ENCODE results near the gene ANP32A. TPM values are rescaled to one million over a fixed set of nuclear protein-coding genes. Genes with fewer than 3 reads are reported as not detected.

ANP32A gene
- total RNA-seq, 1 experiment from 2014 or later: 220 TPM

- no peaks in the 10 kb centered on the region for H3K79me2 ChIP-seq (ENCODE audit: insufficient read depth, low read length)
- no peak overlapping the region for H3K4me3 ChIP-seq (replicated peaks in 1 of 2; ENCODE audit: low read depth in 1 of 2, low read length in 2 of 2)
- no peak for TF ChIP-seq TCF7L2 (IDR thresholded peaks at IDR 0.05; ENCODE audit: borderline replicate concordance, extremely low read depth, insufficient read depth, insufficient read length)
- no peak for TF ChIP-seq ELF1 (IDR thresholded peaks at IDR 0.05; ENCODE audit: borderline replicate concordance, low read depth)
- TF ChIP-seq CEBPB (IDR thresholded peaks at IDR 0.05; ENCODE audit: low read depth): no peak
- peak; percentile 78 for TF ChIP-seq RAD21 (IDR thresholded peaks at IDR 0.05; ENCODE audit: low read depth)
- TF ChIP-seq POLR2A (IDR thresholded peaks at IDR 0.05; ENCODE audit: borderline replicate concordance, extremely low read depth, insufficient read depth, insufficient read length): no peak
- TF ChIP-seq MAX (IDR thresholded peaks at IDR 0.05): no peak
- no peak for TF ChIP-seq EZH2 (IDR thresholded peaks at IDR 0.05)
- TF ChIP-seq YY1 (IDR thresholded peaks at IDR 0.05; ENCODE audit: extremely low read depth, insufficient replicate concordance, low read depth, low read length): no peak
- TF ChIP-seq SP1 (IDR thresholded peaks at IDR 0.05; ENCODE audit: low read depth): no peak
- TF ChIP-seq SRF (IDR thresholded peaks at IDR 0.05; ENCODE audit: low read depth): no peak
- TF ChIP-seq EGR1 (IDR thresholded peaks at IDR 0.05; ENCODE audit: low read depth): no peak
- no peak for TF ChIP-seq POLR2AphosphoS5 (IDR thresholded peaks at IDR 0.05; ENCODE audit: low read depth, low read length)
- peak; percentile 55 to 69 (median 57); a peak in 5 of 6 replicates for TF ChIP-seq CTCF (IDR thresholded peaks at IDR 0.05 in 2 of 3, conservative IDR thresholded peaks at IDR 0.05 in 1 of 3; ENCODE audit: borderline replicate concordance in 1 of 3, insufficient read depth in 1 of 3, low read depth in 2 of 3, low read length in 2 of 3)
- ChIA-PET RAD21 (ENCODE audit: low non-redundant PET in 1 of 2, low total read pairs in 2 of 2, uncharacterized antibody in 2 of 2, unreplicated experiment in 2 of 2) (interaction anchor here in 1 of 2 experiments (1.3 kb wide), 1 partner anchor 146 kb away, joined by 3 read pairs; no protein-coding TSS in a partner anchor), CTCF (interaction anchor here (2.2 kb wide), 1 partner anchor 145 kb away, joined by 41 read pairs; no protein-coding TSS in a partner anchor), POLR2A (no interaction called here)
- H2AFZ ChIP-seq (ENCODE audit: low read depth, low read length, poor library complexity, severe bottlenecking): peak overlapping the region; percentile 35
- no peaks in the 10 kb centered on the region for H3K27me3 ChIP-seq (ENCODE audit: insufficient read depth, low read length)
- no peaks in the 10 kb centered on the region; a peak in 1 of 4 replicates for H3K4me1 ChIP-seq (ENCODE audit: control insufficient read depth in 1 of 2, insufficient read depth in 2 of 2, low read length in 2 of 2)
- H3K9me2 ChIP-seq (ENCODE audit: insufficient read depth): no peaks in the 10 kb centered on the region
- no peak overlapping the region for H3K9ac ChIP-seq (ENCODE audit: low read length)
- no peaks in the 10 kb centered on the region for H3K36me3 ChIP-seq (ENCODE audit: control insufficient read depth in 1 of 2, insufficient read depth in 2 of 2, low read length in 2 of 2)
- H3K27ac ChIP-seq (ENCODE audit: low read depth, low read length): no peak overlapping the region
- no peak overlapping the region for H3K4me2 ChIP-seq (ENCODE audit: low read length)
- H4K20me1 ChIP-seq (ENCODE audit: insufficient read depth): no peaks in the 10 kb centered on the region
- BruUV-seq (replicated peaks): no TSS peak
- DNase-seq (ENCODE audit: low read depth, low spot score) (peak; percentile 52), ATAC-seq (peak; percentile 89)
- intact Hi-C loops (cut with micrococcal nuclease): loop anchor here (1.0 to 5.0 kb wide), 3 partner anchors 145 to 195 kb away; no protein-coding TSS in a partner anchor
- H3K9me3 ChIP-seq (ENCODE audit: control insufficient read depth in 1 of 2, insufficient read depth in 1 of 2, low read depth in 1 of 2, low read length in 2 of 2): no peaks in the 10 kb centered on the region
Measured at GRCh38 chr15:68730471-68730919, 90.2 kb downstream of the ANP32A start.
